H9 (cell line): ENCODE data around the gene RNF208. TPM values are rescaled to one million over a fixed set of nuclear protein-coding genes. Genes with fewer than 3 reads are reported as not detected.

Experiments
- DNase-seq: peaks from one replicate; pipeline ENCODE4 v3.0.0-alpha.2; 2017
- H2AFZ ChIP-seq: one replicate; pipeline ENCODE4 v1.6.1; 2013; ENCODE audit warnings: mild to moderate bottlenecking, low read length, control low read depth, moderate library complexity
- H2AK5ac ChIP-seq: 2 replicates; pipeline ENCODE4 v1.6.1; 2013; ENCODE audit warnings: low read length, control low read depth, mixed read lengths; ENCODE audit not compliant: insufficient read length
- H2BK120ac ChIP-seq: one replicate; pipeline ENCODE4 v1.6.1; 2013; ENCODE audit warnings: low read depth, mild to moderate bottlenecking, low read length, control low read depth, inconsistent platforms; ENCODE audit not compliant: poor library complexity, severe bottlenecking
- H2BK12ac ChIP-seq: 2 replicates; pipeline ENCODE4 v1.6.1; 2013; ENCODE audit warnings: low read length, control low read depth, mixed read lengths, low read depth; ENCODE audit not compliant: insufficient read length
- H2BK15ac ChIP-seq: 2 replicates; pipeline ENCODE4 v1.6.1; 2013; ENCODE audit warnings: low read depth, low read length, control low read depth
- H2BK20ac ChIP-seq: one replicate; pipeline ENCODE4 v1.6.1; 2013; ENCODE audit warnings: low read depth, mild to moderate bottlenecking, low read length, control low read depth, inconsistent platforms; ENCODE audit not compliant: poor library complexity, severe bottlenecking
- H2BK5ac ChIP-seq: 2 replicates; pipeline ENCODE4 v1.6.1; 2013; ENCODE audit warnings: low read length, control low read depth, mixed read lengths; ENCODE audit not compliant: insufficient read length
- H3K14ac ChIP-seq: 2 replicates; pipeline ENCODE4 v1.6.1; 2013; ENCODE audit warnings: low read length, control low read depth; ENCODE audit not compliant: insufficient read depth
- H3K18ac ChIP-seq: 2 replicates; pipeline ENCODE4 v1.6.1; 2013; ENCODE audit warnings: low read depth, mild to moderate bottlenecking, mixed read lengths, low read length, control low read depth; ENCODE audit not compliant: insufficient read length
- H3K23ac ChIP-seq: 2 replicates; pipeline ENCODE4 v1.6.1; 2013; ENCODE audit warnings: low read length, control low read depth, mixed read lengths, low read depth; ENCODE audit not compliant: insufficient read length
- H3K23me2 ChIP-seq: 2 replicates; pipeline ENCODE4 v1.6.1; 2013; ENCODE audit warnings: low read depth, mild to moderate bottlenecking, mixed read lengths, low read length, control low read depth; ENCODE audit not compliant: insufficient read length, poor library complexity, severe bottlenecking
- H3K27ac ChIP-seq: 2 replicates; pipeline ENCODE4 v1.5.1; 2013; ENCODE audit warnings: low read length, control low read depth, mixed read lengths, low read depth; ENCODE audit not compliant: insufficient read length
- H3K27me3 ChIP-seq: 2 replicates; pipeline ENCODE4 v1.6.1; 2013; ENCODE audit warnings: low read length, control low read depth, inconsistent platforms; ENCODE audit not compliant: insufficient read depth
- H3K4ac ChIP-seq: 2 replicates; pipeline ENCODE4 v1.6.1; 2013; ENCODE audit warnings: low read depth, mild to moderate bottlenecking, control low read depth, inconsistent platforms, low read length, moderate library complexity
- H3K4me1 ChIP-seq: 2 replicates; pipeline ENCODE4 v1.6.1; 2013; ENCODE audit warnings: low read length, control low read depth, inconsistent platforms; ENCODE audit not compliant: insufficient read depth
- H3K4me2 ChIP-seq: 2 replicates; pipeline ENCODE4 v1.6.1; 2013; ENCODE audit warnings: low read length, control low read depth, mixed read lengths; ENCODE audit not compliant: insufficient read length, insufficient read depth
- H3K56ac ChIP-seq: 2 replicates; pipeline ENCODE4 v1.6.1; 2013; ENCODE audit warnings: low read depth, mild to moderate bottlenecking, mixed read lengths, low read length, control low read depth; ENCODE audit not compliant: insufficient read length
- H3K79me1 ChIP-seq: 2 replicates; pipeline ENCODE4 v1.6.1; 2013; ENCODE audit warnings: low read depth, mild to moderate bottlenecking, moderate library complexity, low read length, control low read depth, inconsistent platforms; ENCODE audit not compliant: insufficient read depth, poor library complexity, severe bottlenecking
- H3K79me2 ChIP-seq: 2 replicates; pipeline ENCODE4 v1.6.1; 2013; ENCODE audit warnings: low read length, control low read depth, inconsistent platforms; ENCODE audit not compliant: insufficient read depth
- H3K9ac ChIP-seq: 2 replicates; pipeline ENCODE4 v1.6.1; 2013; ENCODE audit warnings: low read length, control low read depth, mixed read lengths; ENCODE audit not compliant: insufficient read length; ENCODE audit errors: extremely low read depth
- H3K9me3 ChIP-seq: one replicate; pipeline ENCODE4 v1.6.1; 2013; ENCODE audit warnings: low read depth, low read length, inconsistent platforms; ENCODE audit not compliant: control insufficient read depth
- H3T11ph ChIP-seq: one replicate; pipeline ENCODE4 v1.6.1; 2013; ENCODE audit warnings: mild to moderate bottlenecking, low read length, control low read depth, inconsistent platforms
- H4K20me1 ChIP-seq: one replicate; pipeline ENCODE4 v1.6.1; 2013; ENCODE audit not compliant: control insufficient read depth, insufficient read length, insufficient read depth
- H4K5ac ChIP-seq: 2 replicates; pipeline ENCODE4 v1.6.1; 2013; ENCODE audit warnings: low read depth, mild to moderate bottlenecking, mixed read lengths, low read length, control low read depth; ENCODE audit not compliant: insufficient read length
- H4K8ac ChIP-seq: replicated peaks from 2 replicates; pipeline ENCODE4 v1.6.1; 2013; ENCODE audit warnings: low read length, control low read depth, mixed read lengths, low read depth; ENCODE audit not compliant: insufficient read length
- H4K91ac ChIP-seq: 2 replicates; pipeline ENCODE4 v1.6.1; 2013; ENCODE audit warnings: low read depth, mild to moderate bottlenecking, moderate library complexity, mixed read lengths, low read length, control low read depth; ENCODE audit not compliant: insufficient read length
- H3K27ac Mint-ChIP-seq, 3 experiments: 2 replicates in 2 of 3; 3 replicates in 1 of 3; pipeline ENCODE4 v1.8.0; 2020 to 2021; ENCODE audit warnings: mixed read lengths in 3 of 3, mild to moderate bottlenecking in 1 of 3, moderate library complexity in 1 of 3
- H3K27me3 Mint-ChIP-seq: 2 replicates; pipeline ENCODE4 v1.8.0; 2021; ENCODE audit warnings: low read depth, mild to moderate bottlenecking, moderate library complexity, mixed read lengths
- H3K36me3 Mint-ChIP-seq, 3 experiments: 2 replicates in 2 of 3; 3 replicates in 1 of 3; pipeline ENCODE4 v1.8.0; 2020 to 2021; ENCODE audit warnings: low read depth in 3 of 3, mixed read lengths in 3 of 3; ENCODE audit not compliant: insufficient read depth in 1 of 3
- H3K4me1 Mint-ChIP-seq, 2 experiments: 2 replicates each; pipeline ENCODE4 v1.8.0; 2020; ENCODE audit warnings: mixed read lengths in 2 of 2
- H3K4me3 Mint-ChIP-seq, 2 experiments: 2 replicates in 1 of 2; 3 replicates in 1 of 2; pipeline ENCODE4 v1.8.0; 2020 to 2021; ENCODE audit warnings: mild to moderate bottlenecking in 2 of 2, mixed read lengths in 2 of 2, moderate library complexity in 1 of 2
- H3K9me3 Mint-ChIP-seq, 2 experiments: 2 replicates in 1 of 2; 3 replicates in 1 of 2; pipeline ENCODE4 v1.8.0; 2020; ENCODE audit warnings: mild to moderate bottlenecking in 2 of 2, mixed read lengths in 2 of 2, moderate library complexity in 1 of 2
- CTCF ChIP-seq: fragments of 200-600 bp; sonication (generic); conservative IDR thresholded peaks from 3 replicates; pipeline ENCODE4 v1.8.0; 2021; ENCODE audit warnings: antibody characterized with exemption, mild to moderate bottlenecking
- WGBS: extraction: QIAGEN DNeasy Blood & Tissue Kit; methylation state at CpG from one replicate; pipeline ENCODE4 v1.1.7; 2013; ENCODE audit warnings: missing lambda C conversion rate, low lambda C conversion rate, mixed read lengths; ENCODE audit not compliant: insufficient read length; ENCODE audit errors: extremely low coverage; 5-methylcytosine and 5-hydroxymethylcytosine counted together
- total RNA-seq: library from RNA; stranded (reverse); gene quantifications from 2 replicates; pipeline ENCODE4 v1.2.1, GENCODE V29; 2021

Gene RNF208
- total RNA-seq, 1 experiment from 2014 or later: 7.7 TPM

GRCh38 chr9:137193771-137194170 is 28.3 kb downstream of the RNF208 start:
- Histone ChIP-seq H2BK120ac (no peak overlapping the region), H3T11ph (no peak overlapping the region), H3K9ac (no peak overlapping the region), H3K27me3 (no peaks in the 10 kb centered on the region), H4K20me1 (no peaks in the 10 kb centered on the region), H2BK15ac (no peak overlapping the region), H3K4ac (no peak overlapping the region), H2AFZ (no peak overlapping the region), H2BK20ac (no peak overlapping the region), H3K4me1 (peaks cover 5% of the 10 kb centered on the region; the same call in 1 of the 2 replicates), H3K23ac (no peak overlapping the region), H3K79me2 (0 out of 2 replicates have a peak, but pooled peaks cover 2% of the 10 kb centered on the region), H3K9me3 (no peaks in the 10 kb centered on the region), H2BK12ac (no peak overlapping the region), H3K56ac (no peak overlapping the region), H2BK5ac (no peak overlapping the region), H4K5ac (no peak overlapping the region), H3K18ac (no peak overlapping the region), H3K23me2 (peaks cover 5% of the 10 kb centered on the region), H2AK5ac (no peak overlapping the region), H4K8ac (no peak overlapping the region), H3K14ac (no peak overlapping the region), H3K4me2 (no peak overlapping the region), H4K91ac (no peak overlapping the region), H3K79me1 (no peaks in the 10 kb centered on the region), H3K27ac (no peak overlapping the region)
- Mint-ChIP-seq H3K9me3 (no peaks in the 10 kb centered on the region), H3K36me3 (peaks cover 5 to 15% (median 12%) of the 10 kb centered on the region in 3 experiments; a peak in 5 of 7 replicates), H3K27ac (no peak overlapping the region), H3K27me3 (no peaks in the 10 kb centered on the region), H3K4me3 (no peak overlapping the region), H3K4me1 (peaks cover 13 to 19% of the 10 kb centered on the region in 2 experiments)
- TF ChIP-seq CTCF: no peak
- no peak for DNase-seq
- no CpG with 5 or more reads among the region's 14 CpGs for WGBS
